Measurements from ENCODE around the gene CXCR4.

DNA sequence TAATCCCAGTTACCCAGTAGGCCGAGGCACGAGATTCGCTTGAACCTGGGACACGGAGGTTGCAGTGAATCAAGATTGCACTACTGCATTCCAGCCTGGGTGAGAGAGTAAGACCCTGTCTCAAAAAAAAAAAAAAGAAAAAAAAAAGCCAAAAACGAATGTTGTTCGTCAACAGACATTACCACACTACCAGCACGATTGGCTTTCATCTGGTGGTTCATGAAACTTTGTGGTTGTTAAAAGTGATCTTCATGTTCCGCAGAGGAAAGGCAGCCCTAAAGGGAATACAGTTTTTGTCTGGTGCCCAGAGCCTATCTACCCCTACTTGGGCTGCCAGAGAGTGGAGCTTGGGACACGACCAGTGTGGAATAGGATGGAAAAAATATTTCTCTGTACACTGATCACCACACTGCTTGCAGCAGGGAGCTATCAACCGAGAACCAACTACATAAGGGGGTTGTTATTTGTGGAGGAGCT, 13.6 kb upstream of the CXCR4 start:
- TF ChIP-seq CTCF (conservative IDR thresholded peaks at IDR 0.05; ENCODE audit: low read depth, low read length): no peak
- no peak for TF ChIP-seq BHLHE40 (IDR thresholded peaks at IDR 0.05; ENCODE audit: low read depth, low read length)
- no peak for TF ChIP-seq POLR2A (IDR thresholded peaks at IDR 0.05; ENCODE audit: low read depth, low read length)
- TF ChIP-seq MXI1 (IDR thresholded peaks at IDR 0.05; ENCODE audit: borderline replicate concordance, low read depth, low read length): no peak
